ENCODE results near the gene MYOD1.

MYOD1 gene

GRCh38 chr11:17719028-17719937, at the start of gene MYOD1:
Gene MYOD1 (plus strand): TSS chr11:17719571. CDS start chr11:17719783, 212 bp downstream.
- Histone ChIP-seq H3F3A (ENCODE audit: insufficient read depth, low read length) (no peaks in the 10 kb centered on the region), H2AFZ (ENCODE audit: low read length) (no peak within 1 kb of the TSS), H3K79me2 (ENCODE audit: low read length) (no peaks in the 10 kb centered on the region), H3K9me3 (replicated peaks; ENCODE audit: insufficient read depth, low read length) (no peaks in the 10 kb centered on the region), H3K4me3 (ENCODE audit: low read length) (no peak within 1 kb of the TSS), H3K27ac (ENCODE audit: low read length) (no peak within 1 kb of the TSS), H3K4me2 (ENCODE audit: low read depth, low read length) (no peak within 1 kb of the TSS), H3K9me2 (replicated peaks; ENCODE audit: insufficient read depth, low read length) (no peaks in the 10 kb centered on the region), H3K36me3 (replicated peaks; ENCODE audit: insufficient read depth, low read length) (no peaks in the 10 kb centered on the region), H4K20me1 (ENCODE audit: insufficient read depth, low read length) (no peaks in the 10 kb centered on the region), H3K27me3 (replicated peaks; ENCODE audit: insufficient read depth, low read length) (no peaks in the 10 kb centered on the region; the same call in 1 of the 2 replicates), H3K9ac (ENCODE audit: low read length) (no peak within 1 kb of the TSS), H3K4me1 (ENCODE audit: low read length) (no peaks in the 10 kb centered on the region)
- no peak for DNase-seq
- TF ChIP-seq CTCF (IDR thresholded peaks at IDR 0.05; ENCODE audit: low read length), result no peak
- TF ChIP-seq EZH2 (optimal IDR thresholded peaks at IDR 0.05; ENCODE audit: low read depth, low read length), result no peak
- TF ChIP-seq EZH2phosphoT487 (IDR thresholded peaks at IDR 0.05; ENCODE audit: low read length), result no peak

GRCh38 chr11:17672469-17672868, 46.9 kb upstream of the MYOD1 start:
- no peak overlapping the region for H3K4me2 ChIP-seq (ENCODE audit: low read depth, low read length)
- no peaks in the 10 kb centered on the region for H3K27me3 ChIP-seq (replicated peaks; ENCODE audit: insufficient read depth, low read length)
- H3K79me2 ChIP-seq (ENCODE audit: low read length), result no peaks in the 10 kb centered on the region
- no peak for DNase-seq
- TF ChIP-seq CTCF (IDR thresholded peaks at IDR 0.05; ENCODE audit: low read length) (no peak), EZH2phosphoT487 (IDR thresholded peaks at IDR 0.05; ENCODE audit: low read length) (no peak), EZH2 (optimal IDR thresholded peaks at IDR 0.05; ENCODE audit: low read depth, low read length) (no peak)
- no peaks in the 10 kb centered on the region for H3K9me3 ChIP-seq (replicated peaks; ENCODE audit: insufficient read depth, low read length)
- no peaks in the 10 kb centered on the region for H3K36me3 ChIP-seq (replicated peaks; ENCODE audit: insufficient read depth, low read length)
- H3K9ac ChIP-seq (ENCODE audit: low read length), result no peak overlapping the region
- H2AFZ ChIP-seq (ENCODE audit: low read length), result no peak overlapping the region
- no peaks in the 10 kb centered on the region for H3K9me2 ChIP-seq (replicated peaks; ENCODE audit: insufficient read depth, low read length)
- no peak overlapping the region for H3K4me3 ChIP-seq (ENCODE audit: low read length)
- no peaks in the 10 kb centered on the region for H3K4me1 ChIP-seq (ENCODE audit: low read length)
- H4K20me1 ChIP-seq (ENCODE audit: insufficient read depth, low read length), result no peaks in the 10 kb centered on the region
- no peak overlapping the region for H3K27ac ChIP-seq (ENCODE audit: low read length)
- no peaks in the 10 kb centered on the region for H3F3A ChIP-seq (ENCODE audit: insufficient read depth, low read length)

GRCh38 chr11:17673951-17674350, 45.4 kb upstream of the MYOD1 start:
- H3K79me2 ChIP-seq (ENCODE audit: low read length), result no peaks in the 10 kb centered on the region
- H3K36me3 ChIP-seq (replicated peaks; ENCODE audit: insufficient read depth, low read length), result no peaks in the 10 kb centered on the region
- no peak for TF ChIP-seq EZH2 (optimal IDR thresholded peaks at IDR 0.05; ENCODE audit: low read depth, low read length)
- TF ChIP-seq CTCF (IDR thresholded peaks at IDR 0.05; ENCODE audit: low read length), result no peak
- H3K27me3 ChIP-seq (replicated peaks; ENCODE audit: insufficient read depth, low read length), result no peaks in the 10 kb centered on the region
- H3F3A ChIP-seq (ENCODE audit: insufficient read depth, low read length), result no peaks in the 10 kb centered on the region
- H2AFZ ChIP-seq (ENCODE audit: low read length), result no peak overlapping the region
- no peak overlapping the region for H3K4me3 ChIP-seq (ENCODE audit: low read length)
- no peaks in the 10 kb centered on the region for H4K20me1 ChIP-seq (ENCODE audit: insufficient read depth, low read length)
- no peak overlapping the region for H3K9ac ChIP-seq (ENCODE audit: low read length)
- H3K4me2 ChIP-seq (ENCODE audit: low read depth, low read length), result no peak overlapping the region
- no peak overlapping the region for H3K27ac ChIP-seq (ENCODE audit: low read length)
- DNase-seq, result no peak
- no peaks in the 10 kb centered on the region for H3K9me2 ChIP-seq (replicated peaks; ENCODE audit: insufficient read depth, low read length)
- H3K9me3 ChIP-seq (replicated peaks; ENCODE audit: insufficient read depth, low read length), result no peaks in the 10 kb centered on the region
- no peaks in the 10 kb centered on the region for H3K4me1 ChIP-seq (ENCODE audit: low read length)
